Progenitor cell of endocrine pancreas (in vitro differentiated cells): Measurements from ENCODE around the gene WDR6. TPM values are rescaled to one million over a fixed set of nuclear protein-coding genes. Genes with fewer than 3 reads are reported as not detected.
A peak's percentile ranks its signal among the peaks of the same experiment; 100 is the strongest.

Source experiments
- DNase-seq: peaks from one replicate; pipeline ENCODE4 v3.0.0; 2021; ENCODE audit warnings: low spot score; ENCODE audit not compliant: unreplicated experiment
- H3K27ac Mint-ChIP-seq: 2 replicates; pipeline ENCODE4 v1.8.0; 2021; ENCODE audit warnings: mild to moderate bottlenecking, moderate library complexity, mixed read lengths
- H3K27me3 Mint-ChIP-seq: 2 replicates; pipeline ENCODE4 v1.8.0; 2021; ENCODE audit warnings: mixed read lengths
- H3K36me3 Mint-ChIP-seq: 2 replicates; pipeline ENCODE4 v1.8.0; 2022; ENCODE audit warnings: mixed read lengths; ENCODE audit not compliant: insufficient read depth
- H3K4me1 Mint-ChIP-seq: 2 replicates; pipeline ENCODE4 v1.8.0; 2021; ENCODE audit warnings: low read depth, mixed read lengths
- H3K4me3 Mint-ChIP-seq: 2 replicates; pipeline ENCODE4 v1.8.0; 2021; ENCODE audit warnings: low read depth, mild to moderate bottlenecking, moderate library complexity, mixed read lengths
- H3K9me3 Mint-ChIP-seq: 2 replicates; pipeline ENCODE4 v1.8.0; 2021; ENCODE audit warnings: low read depth, mixed read lengths
- CTCF ChIP-seq: fragments of 200-600 bp; sonication (generic); IDR thresholded peaks from one replicate; pipeline ENCODE4 v1.5.0; 2021; ENCODE audit warnings: antibody characterized with exemption, mild to moderate bottlenecking; ENCODE audit not compliant: unreplicated experiment
- total RNA-seq: library from RNA; stranded (reverse); gene quantifications from 2 replicates; pipeline ENCODE4 v1.2.1, GENCODE V29; 2021

Gene WDR6
- total RNA-seq, 1 donor from 2014 or later, result 414 TPM

GRCh38 chr3:49030321-49030720, 23.1 kb downstream of the WDR6 start:
- DNase-seq, result no peak
- H3K4me1 Mint-ChIP-seq, result peaks cover 9% of the 10 kb centered on the region
- peaks cover 16% of the 10 kb centered on the region for H3K36me3 Mint-ChIP-seq
- H3K27ac Mint-ChIP-seq, result no peak overlapping the region
- no peak overlapping the region for H3K4me3 Mint-ChIP-seq
- TF ChIP-seq CTCF, result no peak
- H3K9me3 Mint-ChIP-seq, result no peaks in the 10 kb centered on the region
- no peaks in the 10 kb centered on the region for H3K27me3 Mint-ChIP-seq

GRCh38 chr3:49032646-49033304, 25.6 kb downstream of the WDR6 start:
- H3K27ac Mint-ChIP-seq, result no peak overlapping the region

GRCh38 chr3:49034650-49035049, 27.5 kb downstream of the WDR6 start:
- no peak for TF ChIP-seq CTCF
- H3K27ac Mint-ChIP-seq, result peak overlapping the region; percentile 69
- H3K4me3 Mint-ChIP-seq, result no peak overlapping the region
- peaks cover 13% of the 10 kb centered on the region for H3K36me3 Mint-ChIP-seq
- H3K27me3 Mint-ChIP-seq, result no peaks in the 10 kb centered on the region
- DNase-seq, result no peak
- H3K9me3 Mint-ChIP-seq, result no peaks in the 10 kb centered on the region
- H3K4me1 Mint-ChIP-seq, result no peaks in the 10 kb centered on the region

More at GRCh38 chr3:49032646-49033304, 25.6 kb downstream of the WDR6 start:
- no peak for DNase-seq
- H3K9me3 Mint-ChIP-seq, result no peaks in the 10 kb centered on the region
- no peak for TF ChIP-seq CTCF
- H3K4me3 Mint-ChIP-seq, result no peak overlapping the region
- no peaks in the 10 kb centered on the region for H3K27me3 Mint-ChIP-seq
- peaks cover 14% of the 10 kb centered on the region for H3K36me3 Mint-ChIP-seq
- H3K4me1 Mint-ChIP-seq, result peaks cover 9% of the 10 kb centered on the region

GRCh38 chr3:49035281-49035680, 28.1 kb downstream of the WDR6 start:
- H3K9me3 Mint-ChIP-seq, result no peaks in the 10 kb centered on the region
- DNase-seq, result no peak
- no peak overlapping the region for H3K4me3 Mint-ChIP-seq
- H3K4me1 Mint-ChIP-seq, result no peaks in the 10 kb centered on the region
- no peak overlapping the region for H3K27ac Mint-ChIP-seq
- TF ChIP-seq CTCF, result no peak
- no peaks in the 10 kb centered on the region for H3K27me3 Mint-ChIP-seq
- peaks cover 13% of the 10 kb centered on the region for H3K36me3 Mint-ChIP-seq

GRCh38 chr3:49053543-49053942, 46.4 kb downstream of the WDR6 start:
- peaks cover 25% of the 10 kb centered on the region for H3K36me3 Mint-ChIP-seq
- no peak for DNase-seq

More at GRCh38 chr3:49053543-49053942, 46.4 kb downstream of the WDR6 start:
- H3K27ac Mint-ChIP-seq, result peak overlapping the region; percentile 41
- no peaks in the 10 kb centered on the region for H3K27me3 Mint-ChIP-seq
- H3K4me3 Mint-ChIP-seq, result no peak overlapping the region
- H3K9me3 Mint-ChIP-seq, result no peaks in the 10 kb centered on the region
- H3K4me1 Mint-ChIP-seq, result no peaks in the 10 kb centered on the region
- no peak for TF ChIP-seq CTCF
